ENCODE data around the gene ACADS.
A peak's percentile ranks its signal among the peaks of the same experiment; 100 is the strongest.

The ACADS gene, protein sequence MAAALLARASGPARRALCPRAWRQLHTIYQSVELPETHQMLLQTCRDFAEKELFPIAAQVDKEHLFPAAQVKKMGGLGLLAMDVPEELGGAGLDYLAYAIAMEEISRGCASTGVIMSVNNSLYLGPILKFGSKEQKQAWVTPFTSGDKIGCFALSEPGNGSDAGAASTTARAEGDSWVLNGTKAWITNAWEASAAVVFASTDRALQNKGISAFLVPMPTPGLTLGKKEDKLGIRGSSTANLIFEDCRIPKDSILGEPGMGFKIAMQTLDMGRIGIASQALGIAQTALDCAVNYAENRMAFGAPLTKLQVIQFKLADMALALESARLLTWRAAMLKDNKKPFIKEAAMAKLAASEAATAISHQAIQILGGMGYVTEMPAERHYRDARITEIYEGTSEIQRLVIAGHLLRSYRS

DNA sequence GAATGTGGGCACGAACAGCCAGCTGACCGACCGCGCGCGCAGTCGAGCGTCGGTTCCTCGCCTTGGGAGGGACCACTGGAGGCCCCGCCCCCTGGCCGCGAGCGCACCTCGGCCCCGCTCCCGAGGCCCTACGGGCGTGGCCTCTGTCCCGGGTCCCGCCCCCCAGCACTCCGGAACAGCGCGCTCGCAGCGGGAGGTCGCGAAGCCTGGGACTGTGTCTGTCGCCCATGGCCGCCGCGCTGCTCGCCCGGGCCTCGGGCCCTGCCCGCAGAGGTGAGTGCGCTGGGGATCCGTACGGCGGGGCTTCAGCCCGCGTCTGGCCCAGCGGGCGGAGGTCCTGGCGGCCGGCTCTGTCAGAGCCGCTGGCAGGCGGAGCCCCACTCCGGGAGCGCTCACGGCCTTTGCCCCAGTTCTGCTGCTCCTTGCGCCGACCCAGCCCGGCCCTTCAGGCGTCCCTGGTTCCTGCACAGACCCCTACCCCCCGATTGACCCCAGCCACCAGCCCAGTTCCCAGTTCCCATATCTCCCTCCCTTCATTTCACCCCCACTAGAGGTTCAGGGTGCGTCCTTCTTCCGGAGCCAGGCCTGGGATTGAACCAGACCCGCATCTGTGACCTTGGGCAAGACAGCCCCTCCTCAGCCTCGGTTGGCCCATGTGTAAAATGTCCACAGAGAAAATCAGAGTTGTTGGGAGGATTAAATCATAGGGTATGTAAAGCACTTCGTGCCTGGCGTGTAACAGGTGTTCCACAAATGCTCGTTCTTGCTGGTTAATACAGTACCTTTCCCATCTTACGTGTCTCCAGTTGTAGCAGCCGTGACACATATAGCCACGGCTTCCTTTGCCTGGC, at the start of gene ACADS:
Gene ACADS, plus strand, starts transcription at position 168 of the 851 bp plus-strand sequence. Its CDS starts 60 bp downstream, at position 228.
- no peak for DNase-seq

DNA sequence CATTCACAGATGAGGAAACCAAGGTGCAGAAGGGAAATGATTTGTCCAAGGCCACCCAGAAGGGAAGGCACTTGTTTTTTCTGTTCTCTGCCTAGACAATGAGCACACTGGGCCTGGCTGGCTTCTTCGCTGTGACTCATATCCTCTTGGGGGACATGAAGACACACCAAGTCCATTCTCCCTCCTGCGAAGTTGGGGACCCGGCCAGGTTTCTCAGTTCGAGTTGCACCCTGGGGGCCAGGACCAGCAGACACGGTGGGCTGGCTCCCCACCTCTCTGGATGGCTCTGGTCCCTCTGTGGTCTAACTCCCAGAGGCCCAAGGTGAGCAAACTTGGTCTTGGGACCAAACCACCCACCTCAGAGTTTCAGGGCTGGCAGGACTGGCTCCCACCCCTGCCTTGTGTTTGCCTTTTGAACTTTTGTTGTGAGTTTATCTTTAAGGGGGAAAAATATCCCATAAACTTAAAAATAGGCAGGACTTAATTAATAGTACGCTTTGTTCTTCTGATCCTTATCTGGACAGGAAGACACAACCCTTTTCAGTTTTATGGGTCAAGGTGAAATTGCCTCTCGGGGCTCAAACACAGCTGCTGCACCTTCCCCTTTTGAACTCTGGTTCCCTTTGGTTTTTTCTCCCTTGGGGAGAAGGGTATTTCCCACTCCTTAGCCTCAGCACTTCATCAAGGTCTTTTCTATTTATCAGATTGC, 47.7 kb upstream of the ACADS start:
- no peak for DNase-seq

DNA sequence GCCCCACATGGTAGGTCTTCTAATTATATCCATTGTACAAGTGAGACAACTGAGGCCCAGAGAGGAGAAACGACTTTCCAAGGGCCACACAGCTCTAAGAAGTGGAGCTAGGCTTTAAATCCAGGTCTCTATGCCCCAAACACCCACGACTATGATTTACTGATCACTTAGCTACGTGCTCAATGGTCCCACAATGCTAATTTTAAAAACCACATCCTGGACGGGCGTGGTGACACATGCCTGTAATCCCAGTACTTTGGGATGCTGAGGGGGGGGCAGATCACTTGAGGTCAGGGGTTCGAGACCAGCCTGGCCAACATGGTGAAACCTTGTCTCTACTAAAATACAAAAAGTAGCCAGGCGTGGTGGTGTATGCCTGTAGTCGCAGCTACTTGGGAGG, 47.1 kb upstream of the ACADS start:
- no peak for DNase-seq

DNA sequence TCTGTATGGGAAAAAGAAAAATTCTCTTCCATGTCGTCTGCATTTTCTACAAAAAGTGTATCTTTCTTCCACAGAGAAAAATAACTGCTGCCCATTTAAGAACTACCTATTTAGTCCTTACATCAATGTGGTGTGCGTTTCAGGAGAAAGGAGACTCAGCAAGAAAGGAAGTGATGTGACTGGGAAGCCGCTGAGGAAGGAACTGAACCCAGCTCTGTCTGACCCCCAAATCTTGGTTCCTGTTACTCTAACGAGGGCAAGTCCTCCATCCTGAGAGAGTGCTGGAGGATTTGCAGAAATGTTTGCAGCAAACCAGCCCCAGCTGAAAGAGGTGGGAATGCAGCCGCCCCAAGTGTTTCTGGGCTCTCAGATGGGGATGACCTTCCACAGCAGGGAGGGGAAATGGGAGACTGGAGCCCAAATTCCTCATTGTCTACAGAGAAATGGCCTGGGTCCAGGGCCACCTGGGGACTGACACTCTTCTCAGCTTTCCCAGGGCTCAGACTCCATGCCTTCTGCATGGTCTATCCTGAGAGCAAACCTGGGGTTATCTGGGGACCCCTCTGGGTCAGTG, 45.4 kb upstream of the ACADS start:
- DNase-seq = no peak

DNA sequence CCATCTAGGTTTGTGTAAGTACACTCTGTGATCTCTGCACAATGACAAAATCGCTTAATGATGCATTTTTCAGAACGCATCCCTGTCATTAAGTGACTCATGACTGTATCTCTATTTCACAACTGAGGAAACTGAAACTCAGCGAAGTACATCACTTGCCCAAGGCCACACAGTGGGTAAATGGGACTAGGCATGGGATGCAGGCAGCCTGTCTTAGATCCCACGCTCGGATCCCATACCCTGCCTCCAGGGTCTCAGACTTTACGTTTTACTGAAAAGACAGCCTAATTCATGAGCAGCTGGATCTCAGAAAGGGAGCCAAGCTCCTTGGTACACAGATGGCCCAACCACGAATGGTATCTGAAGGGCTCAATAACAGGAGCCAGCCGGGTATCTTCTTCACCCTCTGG, 41.1 kb upstream of the ACADS start:
- DNase-seq = no peak

DNA sequence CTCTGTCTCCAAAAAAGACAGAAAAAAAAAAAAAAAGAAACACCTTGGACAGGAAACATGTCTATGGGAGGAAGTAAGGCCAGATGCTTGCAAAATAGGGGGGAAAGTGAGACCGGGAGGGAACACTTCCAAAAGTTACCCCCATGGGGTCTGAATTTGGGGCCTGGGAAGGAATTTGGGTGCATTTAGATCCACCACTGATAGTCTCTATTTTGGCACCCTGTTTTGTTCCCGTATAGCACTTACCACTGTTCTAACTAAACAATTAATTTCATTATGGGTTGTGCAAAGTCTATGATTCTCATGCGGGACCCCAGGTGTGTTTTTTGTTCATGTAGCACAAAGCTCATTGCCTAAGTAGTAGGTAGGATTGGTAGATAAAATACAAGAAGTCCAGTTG, 40.1 kb upstream of the ACADS start:
- DNase-seq = no peak

DNA sequence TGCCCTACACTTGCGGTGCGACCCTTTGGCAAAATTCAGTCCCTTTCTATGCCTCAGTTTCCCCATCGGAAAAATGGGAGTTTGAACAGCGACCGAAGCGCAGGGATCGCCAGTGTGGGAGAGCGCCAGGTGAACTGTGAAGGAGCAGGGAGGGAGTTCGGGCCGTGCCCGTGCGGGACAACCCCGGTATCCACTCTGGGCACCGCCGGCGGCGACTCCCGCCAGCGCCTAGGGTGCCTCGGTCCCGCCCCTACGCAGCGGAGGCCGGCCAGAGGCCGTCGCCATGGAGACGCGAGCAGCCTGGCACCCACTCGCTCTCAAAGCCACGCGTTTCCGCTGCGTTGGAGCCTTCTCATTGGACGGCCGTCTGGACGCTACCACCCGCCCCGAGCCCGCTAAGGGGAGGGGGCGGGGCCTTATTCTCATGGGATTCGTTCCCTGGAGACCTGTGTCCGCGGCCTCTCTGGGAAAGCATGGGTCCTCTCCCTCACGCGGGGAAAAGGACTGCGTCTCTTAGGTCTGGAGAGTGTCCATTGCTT, 39.4 kb upstream of the ACADS start:
- DNase-seq = peak; percentile 78

DNA sequence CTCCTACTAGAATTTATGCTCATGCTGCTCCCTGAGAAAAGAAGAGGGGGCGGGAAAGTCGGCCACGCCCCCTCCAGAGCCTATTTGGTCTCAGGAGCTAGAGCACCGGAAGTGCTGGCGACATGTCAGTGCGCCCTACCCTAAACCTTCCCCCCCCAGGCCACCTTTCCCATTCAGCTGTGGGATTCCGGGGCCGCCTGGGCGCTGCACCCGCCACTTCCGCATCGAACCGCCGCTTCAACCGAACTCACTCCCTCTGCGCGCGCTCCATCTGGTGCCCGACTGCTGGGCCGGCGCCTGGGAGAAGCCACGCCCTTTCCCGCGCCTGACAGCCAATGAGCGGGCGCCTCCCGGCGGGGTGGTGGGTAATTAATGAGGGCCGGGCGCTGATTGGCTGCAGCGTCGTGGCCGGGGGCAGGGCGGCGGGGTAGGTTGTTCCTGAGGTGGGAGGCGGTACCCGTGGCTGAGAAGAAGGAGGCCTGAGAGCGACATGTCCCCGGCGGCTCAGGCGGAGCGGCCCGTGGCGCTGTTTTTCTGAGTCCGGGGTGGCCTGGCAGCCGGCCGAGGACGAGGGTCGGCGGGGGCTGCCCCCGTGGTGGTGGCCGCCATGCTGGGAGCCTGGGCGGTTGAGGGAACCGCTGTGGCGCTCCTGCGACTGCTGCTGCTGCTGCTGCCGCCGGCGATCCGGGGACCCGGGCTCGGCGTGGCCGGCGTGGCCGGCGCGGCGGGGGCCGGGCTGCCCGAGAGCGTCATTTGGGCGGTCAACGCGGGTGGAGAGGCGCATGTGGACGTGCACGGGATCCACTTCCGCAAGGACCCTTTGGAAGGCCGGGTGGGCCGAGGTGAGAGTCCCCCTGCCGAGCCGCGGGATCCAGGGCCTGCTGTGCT, 38.7 kb upstream of the ACADS start, which contains the start of gene MLEC:
Gene MLEC, plus strand, starts transcription at position 460 of the 888 bp plus-strand sequence. Its CDS starts 148 bp downstream, at position 608.
- peak; percentile 95 for DNase-seq

DNA sequence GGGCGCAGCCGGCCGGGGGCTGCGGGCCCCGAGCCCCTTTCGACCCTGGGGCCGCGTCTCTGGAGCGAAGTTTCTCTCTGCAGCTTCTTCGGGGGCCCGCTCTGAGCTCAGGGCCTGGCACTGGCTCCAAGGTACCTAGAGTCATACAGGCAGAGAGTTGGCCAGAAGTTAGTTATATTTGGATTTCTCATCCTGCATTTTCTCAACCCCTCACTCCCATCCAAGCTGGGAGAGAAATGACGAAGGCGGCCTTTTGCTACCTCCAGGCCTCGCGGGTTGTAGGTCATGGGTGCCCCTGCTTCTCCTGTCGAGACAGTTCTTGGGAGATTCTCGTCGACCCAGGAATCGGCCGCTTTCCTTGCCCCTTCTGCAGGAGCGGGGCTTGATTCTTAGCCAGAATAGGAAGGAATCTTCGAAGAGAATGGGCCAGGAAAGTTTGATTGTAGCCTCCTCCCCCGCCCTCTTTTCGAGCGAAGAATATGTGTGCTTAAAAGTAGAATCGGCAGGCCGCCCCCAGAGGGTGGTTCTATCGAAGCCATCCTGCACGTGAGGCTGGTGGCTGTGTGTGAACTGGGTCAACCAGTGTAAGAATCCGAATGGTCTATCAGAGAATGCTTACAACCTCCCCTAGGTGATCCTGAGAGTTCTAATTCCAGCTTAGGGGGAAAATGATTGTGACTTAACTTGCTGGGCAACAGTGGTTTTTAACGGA, 37.9 kb upstream of the ACADS start:
- DNase-seq = no peak

DNA sequence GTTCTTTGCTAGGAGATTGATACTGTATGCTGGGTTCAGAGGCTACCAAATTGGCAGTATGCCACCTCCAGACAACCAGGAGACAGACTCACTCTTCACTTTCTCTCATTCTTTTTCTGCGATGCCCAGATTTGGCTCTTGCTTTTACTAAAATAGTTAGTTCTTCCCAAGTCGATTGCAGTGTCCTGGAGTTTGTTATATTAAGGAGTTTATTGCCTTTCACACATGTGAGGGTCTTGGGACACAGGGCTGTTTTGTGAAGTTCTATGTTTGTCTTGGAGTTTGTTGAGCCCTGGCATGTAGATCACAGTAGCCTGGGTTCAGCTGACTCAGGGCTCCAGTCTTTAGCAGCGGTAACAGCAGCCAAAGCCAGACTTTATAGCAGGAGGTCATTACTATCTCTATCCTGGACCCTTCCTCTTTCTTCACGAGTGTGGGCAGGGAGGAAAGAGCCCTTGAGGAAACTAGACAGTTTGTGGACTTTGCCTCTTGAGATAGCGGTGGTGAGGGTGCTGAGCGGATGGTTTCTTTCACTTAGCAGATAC, 37.0 kb upstream of the ACADS start:
- DNase-seq = no peak

DNA sequence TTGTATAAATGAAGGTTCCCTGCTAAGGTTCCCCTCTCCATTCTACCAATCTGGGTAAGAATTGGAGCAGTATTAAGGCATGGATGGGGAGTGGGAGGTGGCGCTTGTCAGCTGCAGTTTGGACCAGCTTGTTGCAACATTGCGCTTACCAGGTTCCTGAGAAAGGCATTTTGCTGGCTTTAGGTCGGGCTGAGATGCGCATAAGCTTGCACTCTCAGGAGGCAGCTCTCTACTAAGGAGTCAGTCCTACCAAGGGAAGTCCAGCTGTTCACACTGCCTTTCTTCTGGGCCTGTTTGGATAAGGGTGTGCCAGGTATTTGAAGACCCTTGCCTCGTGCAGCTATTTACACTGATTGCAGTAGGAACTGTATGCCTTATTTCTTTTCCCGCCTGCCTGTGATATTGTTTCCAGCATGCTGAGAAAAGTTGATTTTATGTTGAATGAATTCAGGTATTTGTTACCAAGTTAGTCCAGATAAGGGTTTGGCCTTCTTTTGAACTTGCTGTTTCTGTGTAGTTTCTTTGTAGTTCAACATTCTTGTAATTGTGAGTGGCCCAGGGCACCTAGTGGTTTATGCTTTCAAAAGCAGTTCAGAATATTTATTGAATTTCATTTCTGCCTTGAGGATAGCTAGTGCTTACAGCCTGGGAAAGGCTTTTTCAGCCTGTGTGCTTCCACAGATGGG, 36.1 kb upstream of the ACADS start:
- no peak for DNase-seq

DNA sequence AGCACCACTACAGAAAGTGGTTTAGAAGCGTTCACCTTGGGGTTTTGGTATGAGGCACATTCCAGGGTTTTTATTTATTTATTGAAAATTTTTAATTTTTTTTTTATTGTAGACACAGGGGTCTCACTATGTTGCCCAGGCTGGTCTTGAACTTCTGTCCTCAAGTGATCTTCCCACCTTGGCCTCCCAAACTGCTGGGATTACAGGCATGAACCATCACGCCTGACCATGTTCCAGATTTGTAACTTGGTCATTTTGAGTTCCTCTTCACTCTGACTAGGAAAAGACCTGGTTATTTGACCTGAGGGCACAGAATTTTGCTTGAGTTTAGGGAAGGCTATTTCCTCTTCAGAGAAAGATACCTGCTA, 35.6 kb upstream of the ACADS start:
- DNase-seq = no peak

DNA sequence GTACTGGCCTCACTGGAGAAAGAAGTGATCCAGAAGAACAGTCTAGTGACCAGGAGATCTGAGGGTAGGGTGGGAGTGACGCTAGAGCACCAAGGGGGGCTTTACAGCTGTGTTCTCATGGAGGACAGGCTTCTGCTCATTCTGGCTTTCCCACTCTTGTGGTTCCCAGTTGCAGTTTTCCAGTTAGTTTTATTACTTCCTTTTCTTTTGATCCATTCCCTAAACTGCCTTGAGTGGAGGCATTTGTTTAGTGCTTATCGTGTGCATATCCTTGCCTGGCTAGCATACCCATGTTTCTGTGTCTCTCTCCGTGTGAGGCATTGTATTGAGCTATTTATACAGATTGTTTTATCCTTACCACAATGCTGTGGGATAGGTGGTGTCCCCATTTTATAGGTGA, 34.6 kb upstream of the ACADS start:
- no peak for DNase-seq

DNA sequence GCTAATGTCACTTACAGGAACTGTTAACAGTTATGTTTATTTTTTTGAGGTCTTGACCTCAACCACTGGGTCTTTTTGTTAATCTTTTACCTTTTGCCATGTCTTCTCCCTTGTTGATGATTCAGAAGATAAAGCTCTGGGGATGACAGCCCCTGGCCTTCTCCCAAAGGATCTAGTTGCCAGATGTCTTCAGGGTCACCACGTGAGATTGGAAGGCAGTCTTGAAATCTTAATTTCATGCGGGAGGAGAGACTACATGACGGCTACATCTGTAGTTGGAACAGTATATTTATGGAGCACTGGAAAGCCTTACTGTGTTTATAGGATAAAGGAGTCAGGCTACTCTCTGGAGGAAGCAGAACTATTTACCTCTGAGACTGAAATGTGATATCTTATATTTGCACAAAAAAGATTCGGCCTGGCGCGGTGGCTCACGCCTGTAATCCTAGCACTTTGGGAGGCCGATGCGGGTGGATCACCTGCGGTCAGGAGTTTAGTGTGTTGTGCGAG, 33.0 kb upstream of the ACADS start:
- DNase-seq = no peak

DNA sequence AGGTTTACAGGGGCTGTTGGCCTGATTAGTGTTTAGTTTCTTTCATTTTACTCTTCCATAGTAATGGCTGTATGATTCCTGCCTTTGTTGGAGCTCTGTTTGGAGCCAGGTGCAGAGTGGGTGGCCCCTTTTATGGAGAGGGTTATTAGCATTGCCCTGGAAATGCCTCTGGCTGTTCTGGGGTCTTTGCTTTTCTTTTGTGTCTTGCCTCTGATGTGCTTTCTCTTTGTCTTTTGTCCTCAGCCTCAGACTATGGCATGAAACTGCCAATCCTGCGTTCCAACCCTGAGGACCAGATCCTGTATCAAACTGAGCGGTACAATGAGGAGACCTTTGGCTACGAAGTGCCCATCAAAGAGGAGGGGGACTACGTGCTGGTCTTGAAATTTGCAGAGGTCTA, 31.8 kb upstream of the ACADS start:
- no peak for DNase-seq

DNA sequence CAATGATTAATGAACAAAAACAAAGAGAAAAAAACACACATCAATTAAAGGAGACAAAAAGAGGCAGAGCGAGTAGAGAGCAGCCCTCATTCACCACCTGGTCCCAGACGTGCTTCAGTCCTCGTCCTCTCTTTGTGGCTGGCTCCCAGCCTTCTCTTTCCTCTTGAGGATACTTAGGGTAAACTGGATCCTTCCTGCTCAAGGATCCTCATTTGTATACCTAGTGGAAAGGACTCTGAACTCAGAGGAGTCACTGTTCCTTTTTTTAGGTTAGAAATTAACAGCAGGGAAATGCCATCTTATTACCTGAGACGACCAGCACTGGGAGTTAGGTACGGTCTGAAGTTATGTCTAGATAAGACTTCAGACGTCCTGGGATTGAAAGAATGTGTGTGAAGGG, 29.0 kb upstream of the ACADS start:
- DNase-seq = no peak

DNA sequence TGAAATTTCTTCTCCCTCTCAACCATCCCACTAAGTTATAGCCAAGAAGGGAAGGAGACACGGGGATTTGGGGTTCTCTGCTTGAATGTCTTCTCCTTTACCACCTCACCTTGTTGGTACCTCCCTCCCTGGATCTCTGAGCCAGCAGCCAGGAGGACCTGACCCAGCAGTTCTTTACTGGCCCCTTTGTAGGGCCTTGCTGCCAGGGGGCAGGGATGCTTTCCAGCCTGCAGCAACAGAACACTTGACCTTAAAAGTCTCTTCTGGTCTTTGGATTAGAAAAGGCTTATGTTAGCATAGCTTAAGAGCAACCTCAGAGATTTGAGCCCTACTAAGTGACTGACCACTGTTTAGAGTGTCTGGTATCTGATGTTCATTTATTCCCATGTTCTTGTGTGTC, 28.3 kb upstream of the ACADS start:
- no peak for DNase-seq

DNA sequence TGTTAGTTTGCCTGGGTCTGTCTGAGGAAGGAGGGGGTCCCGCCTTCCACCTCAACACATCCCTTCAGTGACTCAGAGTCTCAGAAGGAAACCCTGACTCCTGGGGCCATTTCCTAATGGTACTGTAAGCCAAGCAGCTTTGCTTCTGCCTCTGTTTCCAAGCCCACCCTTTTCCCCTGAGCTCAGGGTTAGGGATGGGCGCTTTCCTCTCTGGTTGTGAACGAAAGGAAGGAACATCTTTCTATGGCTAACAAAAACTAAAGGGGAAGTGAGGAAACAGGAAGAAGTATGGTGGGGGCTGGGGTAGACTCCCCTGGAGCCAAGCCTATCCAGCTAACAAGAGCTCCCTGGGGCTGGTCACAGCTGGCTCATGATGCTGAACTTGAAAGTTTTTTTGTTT, 27.0 kb upstream of the ACADS start:
- DNase-seq = no peak

DNA sequence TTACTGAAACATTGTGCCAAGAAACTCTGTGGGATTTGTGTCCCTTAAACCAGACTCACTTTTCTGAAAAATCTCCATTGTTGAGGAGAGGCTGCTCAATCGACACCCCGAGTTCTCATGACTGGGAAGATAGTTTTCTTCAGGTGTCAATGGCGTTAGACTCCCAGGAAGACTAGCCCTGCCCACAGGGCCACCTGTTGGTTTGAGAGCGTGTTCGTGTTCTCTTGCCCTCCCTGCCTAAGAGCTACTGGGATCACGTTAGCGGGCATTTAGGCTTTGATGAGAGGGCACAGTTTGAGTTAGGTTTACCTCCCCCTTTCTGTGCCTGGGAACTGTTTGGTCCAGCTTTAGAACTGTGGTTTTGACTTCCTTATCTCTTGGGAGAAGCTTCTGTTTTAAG, 26.1 kb upstream of the ACADS start:
- no peak for DNase-seq

DNA sequence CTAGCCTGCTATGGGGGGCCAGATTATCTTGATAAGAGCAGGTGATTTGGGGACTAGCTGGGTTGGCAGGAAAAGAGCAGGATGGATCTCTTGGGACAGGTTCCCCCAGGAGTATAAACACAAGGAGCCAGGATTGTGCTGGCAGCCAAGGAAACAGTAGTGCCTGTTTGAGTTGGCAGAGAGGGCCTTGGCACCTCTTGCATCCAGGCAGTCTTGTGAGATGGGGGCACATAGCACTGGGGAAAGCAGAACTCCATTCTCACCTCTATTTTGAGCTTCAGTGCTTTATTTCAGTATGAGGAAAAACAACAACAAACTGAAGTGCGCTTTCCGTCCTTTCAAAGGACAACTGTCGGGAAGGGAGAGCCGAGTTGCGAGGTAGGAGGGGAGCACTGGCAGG, 24.7 kb upstream of the ACADS start:
- DNase-seq = no peak

All from DMS 273 treated with DMSO at 0.1 percent for 48 hours (cell line).